Cerebellar nuclear complex (tissue), 1 donor: Measurements from ENCODE around the gene GOSR2.
"Not testable (repeated sequence)": the region's sequence is repeated elsewhere in the genome, so short reads cannot be mapped to it uniquely, and the experiment has no call there.

Experiments
- DNase-seq, 2 experiments: peaks; one replicate each; lab custom pipeline; 2025; lab: John Stamatoyannopoulos, UW

Gene GOSR2

DNA sequence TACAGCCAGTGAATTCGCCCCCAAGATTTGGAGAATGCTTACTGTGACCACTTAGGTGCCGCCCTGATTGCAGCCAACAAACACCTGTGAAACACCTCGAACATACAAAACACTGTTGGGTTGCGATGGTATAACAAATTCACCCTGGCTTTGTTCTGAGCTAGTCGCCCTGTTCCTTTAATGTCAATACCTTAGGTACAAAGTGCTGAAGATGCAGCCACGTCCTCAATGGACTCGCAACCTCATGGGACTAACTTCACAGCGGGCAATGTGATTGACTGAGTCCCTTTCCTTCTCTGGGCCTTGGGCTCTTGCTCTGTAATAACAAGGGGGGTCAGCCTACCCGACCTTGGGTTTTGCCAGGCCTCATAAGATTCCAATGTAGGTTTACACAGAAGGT, 28.9 kb upstream of the GOSR2 start:
- DNase-seq: no peak

DNA sequence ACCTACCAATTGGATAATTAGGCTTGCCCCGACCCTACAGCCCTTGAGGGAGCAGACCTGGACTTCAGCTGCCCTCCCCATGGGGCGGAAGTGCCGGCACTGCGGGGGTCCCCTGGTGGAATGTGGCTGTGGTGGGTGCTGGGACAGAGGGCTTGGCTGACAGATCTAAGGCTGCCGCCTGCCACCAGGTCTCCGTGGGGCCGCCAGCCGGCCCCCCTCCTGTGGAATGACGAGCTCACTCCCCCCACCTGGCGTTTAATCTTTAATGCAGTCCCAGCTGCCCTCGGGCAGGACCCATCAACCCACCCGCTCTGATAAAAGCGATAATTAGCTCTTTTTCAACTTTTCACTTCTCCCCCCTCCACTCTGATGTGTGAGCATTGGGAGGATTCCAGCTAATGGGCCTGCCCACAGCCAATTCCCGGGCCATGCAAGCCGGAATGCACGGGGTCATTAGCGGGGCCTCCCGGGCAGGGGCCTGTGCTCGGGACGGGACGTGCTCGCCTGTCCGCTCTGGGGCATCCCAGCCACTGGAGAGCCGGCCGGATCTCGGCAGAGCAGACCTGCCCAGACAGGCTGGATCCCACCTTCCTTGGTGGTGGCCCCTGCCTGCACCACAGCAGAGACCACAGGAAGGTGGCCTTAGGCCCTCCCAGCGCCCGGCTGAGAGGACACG, 28.3 kb upstream of the GOSR2 start:
- DNase-seq: no peak

GRCh38 chr17:46895171-46895570, 27.8 kb upstream of the GOSR2 start:
- no peak for DNase-seq

GRCh38 chr17:46896991-46897390, 26.0 kb upstream of the GOSR2 start:
- no peak for DNase-seq

GRCh38 chr17:46898364-46898763, 24.6 kb upstream of the GOSR2 start:
- DNase-seq: no peak

- DNase-seq: no peak
Observed at GRCh38 chr17:46898860-46899259, 24.1 kb upstream of the GOSR2 start.

DNA sequence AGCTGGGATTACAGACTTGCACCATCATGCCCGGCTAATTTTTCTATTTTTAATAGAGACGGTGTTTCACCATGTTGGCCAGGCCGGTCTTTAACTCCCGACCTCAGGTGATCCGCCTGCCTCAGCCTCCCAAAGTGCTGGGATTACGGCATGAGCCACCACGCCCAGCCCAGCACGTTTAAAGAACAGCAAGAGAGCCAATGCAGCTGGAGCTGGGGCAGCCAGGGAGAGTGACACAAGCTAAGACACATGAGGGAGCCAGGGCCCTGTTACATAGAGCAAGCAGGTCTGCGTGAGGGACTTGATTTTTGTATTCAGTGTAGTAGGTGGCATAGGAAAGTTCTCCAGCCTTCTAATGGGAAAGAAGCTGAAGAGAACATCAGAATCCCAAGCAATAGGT, 21.7 kb upstream of the GOSR2 start:
- no peak for DNase-seq

DNA sequence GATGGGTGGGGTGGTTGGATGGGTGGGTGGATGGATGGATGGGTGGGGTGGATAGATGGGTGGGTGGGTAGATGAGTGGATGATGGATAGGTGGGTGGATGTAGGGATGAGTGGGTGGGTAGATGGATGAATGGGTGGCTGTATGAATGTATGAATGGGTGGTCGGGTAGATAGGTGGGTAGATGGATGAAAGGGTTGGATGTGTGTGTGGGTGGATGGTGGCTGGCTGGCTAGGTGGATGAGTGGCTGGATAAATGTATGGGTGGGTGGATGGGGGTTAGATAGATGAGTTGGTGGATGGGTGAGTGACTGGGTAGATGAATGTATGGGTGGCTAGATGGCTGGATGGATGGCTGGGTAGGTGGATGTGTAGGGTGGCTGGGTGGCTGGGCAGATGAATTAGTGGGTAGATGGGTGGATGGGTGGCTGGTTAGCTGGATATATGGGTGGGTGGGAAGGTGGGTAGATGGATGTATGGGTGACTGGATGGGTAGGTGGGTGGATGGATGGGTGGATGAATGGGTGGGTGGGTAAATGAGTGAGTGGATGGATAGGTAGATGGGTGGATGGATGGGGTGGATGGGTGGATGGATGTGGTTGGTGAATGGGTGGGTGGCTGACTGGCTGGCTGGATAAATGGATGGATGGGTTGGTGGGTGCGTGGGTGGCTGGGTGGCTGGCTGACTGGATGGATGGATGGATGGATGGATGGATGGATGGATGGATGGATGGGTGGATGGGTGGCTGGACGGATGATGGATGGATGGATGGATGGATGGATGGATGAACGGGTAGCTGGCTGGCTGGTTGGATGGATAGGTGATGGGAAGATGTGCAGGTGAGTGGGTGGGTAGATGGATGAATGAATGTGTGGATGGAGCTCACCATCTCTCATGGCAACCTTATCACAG, 18.9 kb upstream of the GOSR2 start:
- no peak for DNase-seq

DNA sequence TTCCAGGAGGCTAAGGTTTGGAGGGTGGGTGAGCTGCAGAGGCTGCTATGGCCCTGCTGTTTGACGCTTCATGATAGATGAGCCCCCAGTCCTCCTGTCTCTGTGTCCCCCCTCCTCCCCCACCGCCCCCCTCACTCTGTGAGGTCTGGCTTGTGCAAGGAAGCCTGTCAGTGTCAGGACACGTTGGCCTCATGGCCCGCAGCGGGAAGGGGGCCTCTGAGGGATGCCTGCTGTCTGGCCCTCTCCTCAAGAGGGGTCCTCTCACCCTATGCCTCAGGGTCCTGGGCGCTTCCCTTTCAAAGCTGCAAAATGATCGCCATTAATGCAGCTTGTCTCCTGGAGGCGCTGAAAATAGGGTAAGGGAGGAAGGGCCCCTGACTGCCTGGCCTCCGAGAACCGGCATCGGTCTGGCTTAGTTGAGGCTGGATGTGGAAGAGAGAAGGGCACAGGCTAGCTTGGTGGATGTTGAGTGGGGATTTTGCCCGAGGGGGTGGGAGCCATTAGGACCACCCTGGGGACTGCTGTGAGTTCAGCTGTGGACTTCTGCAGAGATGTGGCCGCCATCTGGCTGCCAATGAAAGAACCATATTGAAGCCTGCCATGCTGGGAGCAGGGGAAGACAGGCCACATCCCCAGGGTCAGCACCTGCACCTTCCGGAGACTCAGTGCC, 14.8 kb upstream of the GOSR2 start:
- no peak for DNase-seq

DNA sequence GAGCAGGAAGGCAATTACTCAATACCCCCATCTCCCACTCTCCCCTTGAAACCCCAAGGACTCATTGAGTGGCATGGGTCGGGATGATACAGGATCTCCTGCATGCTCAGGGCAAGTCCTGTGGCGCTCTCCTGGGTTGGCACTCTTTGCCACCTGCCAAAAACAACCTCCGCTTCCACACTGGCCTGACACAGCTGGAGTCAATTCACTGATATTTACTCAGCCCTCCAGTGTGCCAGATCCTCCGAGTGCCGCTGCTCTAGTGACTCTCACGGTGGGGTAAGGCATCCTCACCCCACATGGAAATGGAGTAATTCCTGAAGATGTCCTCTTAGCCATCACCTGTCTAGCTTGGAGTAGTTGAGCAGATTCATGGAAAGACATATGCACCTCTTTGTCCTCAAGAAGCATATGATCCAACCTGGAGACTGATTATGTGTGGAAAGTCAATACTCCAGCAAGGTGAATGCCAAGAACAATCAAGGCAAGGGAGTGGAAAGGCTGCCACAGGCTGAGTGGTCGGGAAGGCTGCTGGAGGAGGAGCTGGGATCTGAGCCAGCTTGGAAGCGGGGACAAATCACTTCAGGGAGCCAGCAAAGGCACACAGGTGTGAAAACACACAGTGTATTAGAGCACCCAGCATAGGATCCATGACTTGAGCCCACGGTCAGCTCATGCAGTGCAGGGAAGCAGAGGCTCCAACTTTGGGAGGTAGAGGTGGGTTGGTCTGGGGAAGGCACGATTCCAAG, 12.6 kb upstream of the GOSR2 start:
- no peak for DNase-seq

GRCh38 chr17:46911311-46911710, 11.6 kb upstream of the GOSR2 start:
- no peak for DNase-seq

- DNase-seq: no peak
Observed at GRCh38 chr17:46915596-46915995, 7.4 kb upstream of the GOSR2 start.

GRCh38 chr17:46916211-46916610, 6.7 kb upstream of the GOSR2 start:
- DNase-seq: no peak

GRCh38 chr17:46916623-46917022, 6.3 kb upstream of the GOSR2 start:
- no peak for DNase-seq

DNA sequence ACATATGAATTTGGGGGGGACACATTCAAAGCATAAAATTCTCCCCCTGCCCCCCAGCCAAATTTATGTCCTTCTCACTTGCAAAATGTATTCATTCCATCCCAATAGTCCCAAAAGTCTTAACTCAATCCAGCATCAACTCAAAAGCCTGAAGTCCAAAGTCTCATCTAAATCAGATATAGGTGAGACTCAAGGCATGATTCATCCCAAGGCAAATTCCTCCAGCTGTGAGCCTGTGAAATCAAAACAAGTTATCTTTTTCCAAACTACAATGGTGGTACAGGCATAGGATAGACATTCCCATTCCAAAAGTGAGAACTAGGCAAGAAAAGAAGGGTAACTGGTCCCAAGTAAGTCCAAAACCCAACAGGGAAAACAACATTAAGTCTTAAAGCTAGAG, 5.9 kb upstream of the GOSR2 start:
- no peak for DNase-seq

- no peak for DNase-seq
Observed at GRCh38 chr17:46917516-46917915, 5.4 kb upstream of the GOSR2 start.

DNA sequence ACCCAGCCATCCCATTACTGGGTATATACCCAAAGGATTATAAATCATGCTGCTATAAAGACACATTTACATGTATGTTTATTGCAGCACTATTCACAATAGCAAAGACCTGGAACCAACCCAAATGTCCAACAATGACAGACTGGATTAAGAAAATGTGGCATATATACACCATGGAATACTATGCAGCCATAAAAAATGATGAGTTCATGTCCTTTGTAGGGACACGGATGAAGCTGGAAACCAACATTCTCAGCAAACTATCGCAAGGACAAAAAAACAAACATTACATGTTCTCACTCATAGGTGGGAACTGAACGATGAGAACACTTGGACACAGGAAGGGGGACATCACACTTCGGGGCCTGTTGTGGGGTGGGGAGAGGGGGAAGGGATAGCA, 998 bp upstream of the GOSR2 start:
- not testable (repeated sequence) for DNase-seq

DNA sequence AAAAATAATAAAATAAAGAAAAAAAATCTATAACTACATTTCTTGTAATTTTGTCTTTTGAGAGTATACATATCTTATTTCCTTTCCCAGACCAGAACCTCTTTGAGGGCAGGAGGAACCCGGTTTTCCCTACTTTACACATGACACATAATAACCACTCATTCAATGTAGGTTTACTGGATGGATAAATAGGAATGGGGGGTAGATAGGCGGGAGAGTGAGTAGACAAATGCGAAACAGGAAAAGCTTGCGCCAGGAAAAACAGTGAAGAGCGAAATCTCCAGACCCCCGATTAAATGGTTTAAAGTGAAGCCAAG, 515 bp upstream of the GOSR2 start:
- no peak for DNase-seq

DNA sequence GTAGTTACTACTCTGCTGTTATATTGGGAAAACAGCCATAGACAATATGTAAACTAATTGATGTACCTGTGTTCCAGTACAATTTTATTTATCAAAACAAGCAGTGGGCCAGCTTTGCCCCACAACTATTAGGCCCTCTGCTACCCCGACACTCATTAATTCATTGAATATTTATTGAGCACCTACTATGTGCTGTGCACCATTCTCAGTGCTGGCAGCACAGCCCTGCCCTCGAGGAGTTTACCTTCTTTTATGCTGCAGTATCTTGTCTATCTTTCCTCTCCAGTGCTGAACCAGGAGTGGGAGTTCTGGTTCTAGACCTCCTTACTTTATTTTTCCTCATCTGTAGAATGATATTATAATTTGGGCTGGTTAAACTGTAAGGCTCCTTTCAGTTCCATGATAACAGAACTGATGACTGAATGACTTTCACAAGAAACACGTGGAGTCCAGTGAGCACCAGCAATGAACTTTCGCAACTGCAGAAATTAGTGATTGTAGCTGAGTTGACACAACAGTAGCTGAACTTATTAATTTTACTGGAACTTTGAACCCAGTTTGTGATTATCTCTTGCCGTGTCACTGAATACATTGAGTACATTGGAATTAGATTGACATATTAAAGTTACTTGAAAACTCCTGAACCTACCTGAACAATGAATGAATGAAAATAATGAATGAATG, 2.4 kb downstream of the GOSR2 start:
- no peak for DNase-seq

DNA sequence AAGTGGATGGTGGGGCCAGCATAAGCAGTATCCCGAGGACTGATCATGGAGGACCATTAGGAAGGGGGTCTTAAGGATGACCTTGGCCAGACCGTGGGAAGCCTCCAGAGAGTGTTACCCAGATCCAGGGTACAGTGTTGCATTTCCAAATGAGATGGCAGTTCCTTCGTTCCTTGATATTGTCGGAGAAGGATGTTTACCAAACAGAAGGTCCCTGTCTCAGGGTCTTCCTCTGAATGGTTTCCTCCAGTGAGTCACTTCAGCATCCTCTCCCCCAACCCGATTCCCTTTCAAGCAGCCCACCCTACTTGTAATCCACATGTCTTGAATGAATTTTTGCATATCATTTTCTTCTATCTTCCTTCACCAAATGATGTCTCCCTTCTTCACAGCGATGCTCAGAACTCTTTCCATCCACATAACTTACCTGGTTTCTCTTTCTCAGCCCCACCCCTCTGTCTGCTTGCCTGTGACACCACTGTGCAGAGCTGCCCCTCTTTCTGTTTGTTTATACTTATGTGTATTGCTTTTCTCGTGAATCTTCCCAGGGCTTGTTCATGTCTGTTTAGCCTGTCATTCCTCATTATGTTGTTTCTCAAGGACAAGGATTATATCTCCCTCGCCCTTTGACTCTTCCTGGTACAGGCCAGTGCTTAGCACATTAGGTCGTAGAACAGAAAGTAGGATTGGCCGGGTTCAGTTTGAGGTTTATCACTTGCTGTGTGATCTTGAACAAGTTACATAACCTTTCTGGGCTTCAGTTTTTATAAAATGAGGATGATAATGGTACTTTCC, 5.7 kb downstream of the GOSR2 start:
- no peak for DNase-seq

DNA sequence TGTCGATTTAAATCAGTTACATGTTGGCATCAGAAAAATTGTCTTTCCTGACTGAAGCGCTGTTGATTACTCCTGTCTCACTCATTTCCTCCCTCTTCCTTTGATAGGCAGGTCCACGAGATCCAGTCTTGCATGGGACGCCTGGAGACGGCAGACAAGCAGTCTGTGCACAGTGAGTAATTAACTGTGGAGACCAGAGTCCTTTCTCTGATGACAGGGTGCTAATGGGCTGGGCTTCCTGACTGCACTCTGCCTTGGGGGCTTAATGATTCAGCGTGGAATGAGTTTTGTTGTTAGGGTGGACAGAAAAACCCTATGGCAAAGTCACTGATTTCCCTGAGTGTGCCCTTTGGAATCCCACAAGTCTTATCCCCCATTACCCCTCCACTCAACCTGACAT, 6.5 kb downstream of the GOSR2 start:
- DNase-seq: no peak
